HG02610 (cell line): ENCODE measurements around the gene LHX2.

Source experiments
- ATAC-seq: cut with Tn5 transposase; IDR thresholded peaks from one replicate; pipeline ENCODE4 v1.9.1; 2021; ENCODE audit warnings: mild to moderate bottlenecking, moderate library complexity; ENCODE audit not compliant: unreplicated experiment

The LHX2 gene

DNA sequence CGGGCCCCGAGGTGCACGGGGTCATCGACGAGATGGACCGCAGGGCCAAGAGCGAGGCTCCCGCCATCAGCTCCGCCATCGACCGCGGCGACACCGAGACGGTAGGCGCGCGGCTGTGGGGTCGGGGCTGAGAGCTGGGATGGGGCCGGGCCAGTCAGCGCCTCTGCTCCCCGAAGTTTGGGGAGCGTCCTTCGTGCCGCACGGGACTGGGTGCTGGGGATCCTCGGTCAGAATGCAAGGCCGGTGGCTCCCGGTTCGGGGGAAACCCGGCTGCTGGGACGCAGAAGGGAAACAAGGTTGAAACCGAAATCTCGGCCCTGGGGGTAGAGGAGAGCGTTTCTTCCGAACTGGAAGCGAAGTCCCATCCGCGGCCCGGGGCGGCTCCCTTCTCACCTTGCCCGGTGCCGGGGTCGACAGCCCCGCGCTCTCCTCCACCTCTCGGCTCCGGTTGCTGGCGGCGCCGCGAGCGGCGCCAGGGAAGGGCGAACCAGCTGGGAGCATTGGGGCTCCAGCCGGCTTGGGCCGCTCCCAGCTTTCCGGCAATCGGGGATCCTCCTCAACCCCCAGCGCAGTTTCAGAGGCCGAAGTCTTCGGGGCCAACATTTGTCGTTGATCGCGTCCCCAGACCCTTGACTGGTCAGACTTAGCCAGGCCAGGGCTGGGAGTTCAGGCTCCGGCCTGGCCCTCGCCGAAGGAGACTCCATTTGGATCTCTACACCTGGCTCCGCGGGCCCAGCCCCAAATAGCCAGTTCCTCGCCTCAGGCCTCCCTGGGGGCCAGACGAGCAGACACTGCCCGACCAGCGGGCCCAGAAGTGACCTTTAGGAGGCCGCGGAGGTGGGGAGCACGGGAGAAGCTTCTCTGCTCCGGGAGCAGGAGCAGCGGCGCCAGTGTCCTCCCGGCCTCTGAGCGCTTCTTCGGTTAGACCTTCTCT, 1.1 kb downstream of the LHX2 start:
- no peak for ATAC-seq

DNA sequence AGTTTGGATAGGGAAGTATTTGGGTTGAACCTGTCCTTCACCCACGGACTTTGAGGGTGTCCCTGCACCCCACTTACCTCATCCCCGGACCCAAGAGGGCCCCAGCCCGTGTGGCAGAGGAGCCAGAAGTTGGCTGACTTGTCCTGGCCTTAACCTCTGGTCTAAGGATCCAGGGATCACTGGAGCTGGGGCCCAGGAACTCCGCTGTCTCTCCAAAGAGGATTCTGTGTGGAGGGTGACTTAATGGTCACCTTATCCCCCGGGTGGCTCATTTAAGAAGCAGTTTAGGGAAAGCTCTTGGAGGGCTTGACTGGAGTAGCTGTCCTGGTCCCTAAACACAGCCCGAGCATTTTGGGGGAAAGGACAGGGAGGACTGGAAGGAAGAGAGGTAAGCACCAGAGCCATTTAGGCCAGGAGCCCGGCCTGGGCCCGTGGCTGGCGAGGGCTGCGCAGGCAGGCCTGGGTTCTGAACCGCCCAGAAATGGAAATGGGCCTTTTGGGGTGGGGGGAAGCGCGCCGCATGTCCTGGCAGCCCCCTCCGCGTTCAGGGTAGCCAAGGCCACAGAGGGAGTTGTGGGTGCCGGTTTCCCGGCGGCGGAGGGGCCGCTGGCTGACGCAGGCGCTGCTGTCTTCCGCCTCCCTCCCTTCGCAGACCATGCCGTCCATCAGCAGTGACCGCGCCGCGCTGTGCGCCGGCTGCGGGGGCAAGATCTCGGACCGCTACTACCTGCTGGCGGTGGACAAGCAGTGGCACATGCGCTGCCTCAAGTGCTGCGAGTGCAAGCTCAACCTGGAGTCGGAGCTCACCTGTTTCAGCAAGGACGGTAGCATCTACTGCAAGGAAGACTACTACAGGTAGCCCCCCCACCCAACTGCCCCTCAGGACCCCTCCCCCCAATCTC, 2.0 kb downstream of the LHX2 start:
- no peak for ATAC-seq

GRCh38 chr9:124014211-124014955, 2.8 kb downstream of the LHX2 start:
- ATAC-seq: no peak

DNA sequence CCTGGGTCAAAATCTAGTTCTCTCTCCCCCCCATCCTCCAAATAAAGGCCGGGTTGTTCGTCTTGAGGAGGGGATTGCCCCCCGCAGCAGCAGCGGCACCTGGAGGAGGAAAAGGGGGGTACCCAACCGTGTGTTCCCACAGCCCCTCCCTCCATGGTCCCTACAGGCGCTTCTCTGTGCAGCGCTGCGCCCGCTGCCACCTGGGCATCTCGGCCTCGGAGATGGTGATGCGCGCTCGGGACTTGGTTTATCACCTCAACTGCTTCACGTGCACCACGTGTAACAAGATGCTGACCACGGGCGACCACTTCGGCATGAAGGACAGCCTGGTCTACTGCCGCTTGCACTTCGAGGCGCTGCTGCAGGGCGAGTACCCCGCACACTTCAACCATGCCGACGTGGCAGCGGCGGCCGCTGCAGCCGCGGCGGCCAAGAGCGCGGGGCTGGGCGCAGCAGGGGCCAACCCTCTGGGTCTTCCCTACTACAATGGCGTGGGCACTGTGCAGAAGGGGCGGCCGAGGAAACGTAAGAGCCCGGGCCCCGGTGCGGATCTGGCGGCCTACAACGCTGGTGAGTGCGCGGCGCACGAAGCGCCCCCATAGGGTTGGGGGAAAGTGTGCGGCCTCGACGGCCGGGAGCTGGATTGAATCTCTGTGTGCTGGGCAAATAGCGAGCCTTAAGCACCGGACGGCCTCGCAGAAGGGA, 3.5 kb downstream of the LHX2 start:
- ATAC-seq: no peak

- no peak for ATAC-seq
These were observed 4.1 kb downstream of the LHX2 start for GRCh38 chr9:124015661-124016131.

DNA sequence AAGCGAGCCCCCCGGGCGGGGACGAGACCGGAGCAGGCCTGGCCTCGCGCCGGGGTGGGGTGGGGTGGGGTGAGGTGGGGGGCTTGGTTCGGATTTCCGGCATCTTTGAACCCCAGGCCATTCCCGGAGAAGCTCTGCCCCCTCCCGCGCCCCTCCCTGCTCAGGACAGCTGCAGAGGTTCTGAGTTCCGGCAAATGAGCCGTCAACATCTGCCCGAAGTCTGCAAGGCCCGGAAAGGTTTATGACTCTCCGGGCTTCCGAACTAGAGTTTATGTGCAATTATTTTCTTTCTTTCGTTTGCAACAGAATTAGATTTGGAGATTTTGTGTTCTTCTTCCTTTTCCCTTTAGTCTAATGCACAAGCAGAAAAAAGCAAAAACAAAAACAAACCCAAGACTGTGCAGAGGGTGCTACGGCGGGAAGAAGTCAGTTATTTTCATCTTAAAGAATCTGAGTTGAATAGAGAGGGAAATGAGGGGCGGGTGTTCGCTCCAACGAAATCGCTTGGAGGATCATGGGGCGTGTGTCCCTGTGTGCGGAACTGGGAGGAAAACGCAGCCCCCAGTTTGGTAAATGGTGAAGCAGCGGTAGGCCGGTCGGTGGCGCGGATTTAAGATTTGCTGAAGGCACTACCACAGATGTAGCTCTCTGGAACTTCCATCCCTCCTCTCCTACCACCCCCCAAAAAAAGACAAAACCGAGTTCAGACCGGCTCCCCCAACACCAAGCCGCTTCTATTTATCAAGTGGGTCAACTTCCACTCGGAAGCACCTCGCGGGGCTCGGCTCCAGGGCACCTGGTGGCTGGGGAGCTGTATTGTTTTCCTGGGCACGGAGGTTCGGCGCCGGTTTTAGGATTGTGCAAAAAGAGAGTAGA, 4.8 kb downstream of the LHX2 start:
- ATAC-seq: no peak

GRCh38 chr9:124017051-124017928, 5.7 kb downstream of the LHX2 start:
- ATAC-seq: no peak

DNA sequence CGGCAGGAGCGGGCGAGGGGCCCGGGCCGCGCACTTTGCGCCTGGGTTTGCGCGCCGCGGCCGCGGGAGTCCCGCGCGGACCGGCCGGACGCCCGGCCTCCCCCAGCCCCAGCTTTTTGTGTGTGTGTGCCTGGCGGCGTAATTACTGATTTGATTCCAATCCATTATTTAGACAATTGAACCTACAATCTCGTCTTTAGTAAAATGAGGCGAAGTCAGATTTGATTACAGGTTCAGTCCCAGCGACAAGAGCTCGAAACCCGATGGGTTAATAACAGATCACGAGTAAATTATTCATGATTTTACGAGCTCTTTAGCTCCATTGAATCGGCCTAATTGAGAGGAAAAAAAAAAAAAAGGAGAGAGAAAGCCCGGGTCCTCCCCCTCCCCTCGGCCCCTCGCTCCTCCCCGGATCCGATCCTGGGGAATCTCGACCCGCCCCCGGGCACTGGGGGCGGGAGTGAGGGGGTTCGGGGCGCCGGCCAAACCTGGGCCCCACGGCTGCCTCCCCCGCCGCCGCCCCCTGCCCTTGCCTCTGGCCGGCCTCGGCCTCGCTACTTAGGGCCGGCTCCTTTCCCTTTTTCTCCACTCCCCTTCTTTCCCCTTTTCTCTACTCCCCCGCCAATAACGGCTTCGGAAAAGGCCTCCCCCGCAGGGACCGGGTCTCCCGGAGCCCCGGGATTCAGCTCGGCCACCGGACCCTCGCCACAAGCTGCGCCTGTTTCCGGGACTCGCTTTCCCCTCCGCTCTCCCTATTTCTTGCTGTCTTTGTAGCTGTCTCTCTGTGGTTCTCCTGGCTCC, 6.6 kb downstream of the LHX2 start:
- ATAC-seq: no peak

DNA sequence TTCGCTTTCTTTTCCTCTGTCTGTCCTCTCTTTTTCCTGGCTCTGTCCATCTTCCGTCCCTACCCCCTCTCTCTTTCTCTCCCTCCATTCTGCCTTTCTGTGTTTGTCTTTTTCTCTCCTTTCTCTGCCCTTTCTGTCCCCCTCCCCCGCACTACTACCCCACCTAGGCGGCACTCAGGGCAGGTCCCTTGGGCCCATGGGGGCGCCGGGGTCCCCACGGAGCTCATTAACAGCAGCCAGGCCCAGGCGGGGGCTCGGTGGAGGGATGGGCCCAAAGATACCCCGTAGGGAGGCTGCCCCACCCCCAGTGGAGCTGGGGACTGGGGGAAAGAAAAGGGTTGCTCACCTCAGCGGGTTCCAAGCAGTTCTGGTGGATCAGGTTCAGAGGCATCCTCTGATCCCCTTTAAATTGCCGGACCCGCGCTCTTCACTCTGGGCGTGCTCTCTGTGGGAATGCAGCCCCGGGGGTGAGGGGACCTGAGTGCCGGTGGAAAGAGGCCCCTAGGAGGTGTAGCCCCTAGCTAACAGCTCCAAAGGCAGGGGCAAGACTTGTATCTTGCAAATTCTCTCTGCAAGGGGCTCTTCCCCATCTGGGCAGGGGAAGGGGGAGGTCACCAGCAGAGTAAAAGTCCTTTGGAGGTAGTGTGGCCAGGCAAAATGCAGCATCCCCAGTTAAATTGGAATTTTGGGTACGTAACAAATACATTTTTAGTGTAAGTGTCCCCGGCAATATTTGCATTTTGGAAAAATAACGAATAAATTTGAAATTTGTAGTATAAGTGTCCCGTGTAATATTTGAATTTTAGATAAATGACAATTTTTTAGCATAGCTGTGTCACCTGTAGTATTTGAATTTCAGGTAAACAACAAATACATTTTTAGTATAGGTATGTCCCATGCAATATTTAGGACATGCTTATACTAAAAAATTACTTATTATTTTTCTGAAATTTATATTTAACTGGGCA, 7.4 kb downstream of the LHX2 start:
- no peak for ATAC-seq

GRCh38 chr9:124019771-124020519, 8.4 kb downstream of the LHX2 start:
- no peak for ATAC-seq

DNA sequence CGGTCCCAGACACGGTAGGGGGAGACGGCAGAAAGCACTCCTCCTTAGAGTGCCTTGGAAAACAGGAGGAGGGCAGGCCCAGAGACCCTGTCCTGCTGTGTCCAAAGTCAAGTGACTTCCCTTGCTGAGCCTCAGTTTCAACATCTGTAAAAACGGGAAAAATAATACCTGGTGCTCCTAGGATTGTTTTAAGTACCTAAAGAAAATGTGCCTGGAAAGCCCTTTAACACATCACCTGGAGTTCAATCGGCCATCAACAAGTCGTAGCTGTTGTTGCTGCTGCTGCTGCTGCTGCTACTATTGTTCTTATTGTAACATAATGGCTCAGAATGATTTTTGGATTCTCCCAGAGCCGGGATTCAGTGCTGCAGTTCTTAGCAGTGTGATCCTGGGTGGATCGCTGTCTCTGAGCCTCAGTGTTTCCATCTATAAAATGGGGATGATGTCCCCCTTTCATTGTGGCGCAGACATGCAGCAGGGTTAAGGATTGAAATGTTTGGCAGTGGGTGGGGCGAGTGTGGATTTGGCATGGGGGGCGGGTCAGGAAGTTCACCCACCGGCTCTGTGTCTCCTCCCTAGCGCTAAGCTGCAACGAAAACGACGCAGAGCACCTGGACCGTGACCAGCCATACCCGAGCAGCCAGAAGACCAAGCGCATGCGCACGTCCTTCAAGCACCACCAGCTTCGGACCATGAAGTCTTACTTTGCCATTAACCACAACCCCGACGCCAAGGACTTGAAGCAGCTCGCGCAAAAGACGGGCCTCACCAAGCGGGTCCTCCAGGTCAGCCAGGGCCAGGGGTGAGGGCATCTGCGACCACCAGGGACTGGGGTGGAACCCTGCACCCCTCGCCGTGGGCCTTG, 9.2 kb downstream of the LHX2 start:
- no peak for ATAC-seq

DNA sequence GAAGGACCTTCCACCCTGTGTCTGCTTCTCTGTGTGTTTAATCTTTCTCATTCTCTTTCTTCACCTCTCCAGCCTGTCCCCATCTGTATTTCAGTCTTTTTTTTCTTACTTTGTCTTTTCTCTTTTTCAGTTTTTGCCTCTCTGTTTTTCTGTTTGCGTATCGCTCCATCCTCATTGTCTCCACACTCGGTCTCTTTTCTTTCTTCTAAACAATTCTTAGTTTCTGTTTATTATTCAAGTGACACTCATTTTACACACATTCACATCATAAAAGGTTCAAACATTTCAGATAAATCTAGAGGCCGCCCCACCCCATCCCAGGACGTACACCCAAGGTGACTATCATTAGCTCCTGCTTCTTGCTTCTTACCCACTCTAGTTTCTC, 9.8 kb downstream of the LHX2 start:
- no peak for ATAC-seq

GRCh38 chr9:124022201-124023121, 10.9 kb downstream of the LHX2 start:
- no peak for ATAC-seq

DNA sequence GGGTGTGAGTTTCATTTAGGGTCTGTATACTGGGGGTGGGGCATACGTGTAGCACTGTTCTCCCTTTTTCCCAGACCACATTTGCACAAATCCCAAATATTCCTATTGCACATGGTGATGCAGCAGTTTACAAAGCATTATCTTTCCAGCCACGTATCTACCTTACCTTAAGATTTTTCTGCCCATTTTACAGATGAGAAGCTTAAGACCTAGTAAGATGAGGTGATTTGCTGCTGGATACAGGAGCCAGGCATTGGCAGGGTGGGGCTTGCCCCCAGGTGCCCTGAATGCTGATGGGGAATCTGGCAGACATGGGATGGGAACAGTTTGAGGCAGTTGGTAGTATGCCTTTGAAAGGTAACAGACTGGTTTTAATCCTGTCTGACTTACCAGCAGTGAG, 12.5 kb downstream of the LHX2 start:
- no peak for ATAC-seq
